ENCODE results near the gene AP3S1. TPM values are rescaled to one million over a fixed set of nuclear protein-coding genes. Genes with fewer than 3 reads are reported as not detected.

Gene AP3S1
- total RNA-seq, 1 experiment from 2014 or later, result 60.8 TPM

DNA sequence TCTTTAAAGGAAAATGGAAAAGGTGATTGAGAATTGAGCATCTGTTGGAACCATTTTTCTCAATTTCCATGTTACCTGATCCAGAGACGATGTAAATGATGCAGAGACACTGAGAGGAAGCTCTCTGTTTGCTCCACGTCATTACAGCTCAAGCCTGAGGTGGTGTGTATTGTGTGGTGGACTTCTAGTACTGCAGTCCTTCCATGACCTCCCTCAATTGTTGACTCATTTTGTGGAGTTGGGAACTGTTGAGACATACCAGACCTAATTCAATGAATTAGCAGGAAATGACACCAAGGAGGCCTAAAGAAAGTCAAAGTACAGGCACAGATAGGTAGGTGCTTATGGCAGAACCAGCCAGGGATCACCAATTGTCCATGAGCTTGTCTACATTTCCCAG is 104.9 kb downstream of the AP3S1 start:
- no peak for DNase-seq (ENCODE audit: low spot score)
- H3K4me3 Mint-ChIP-seq, result no peak overlapping the region
- H3K4me1 Mint-ChIP-seq, result no peaks in the 10 kb centered on the region
- TF ChIP-seq, protein P1, sequence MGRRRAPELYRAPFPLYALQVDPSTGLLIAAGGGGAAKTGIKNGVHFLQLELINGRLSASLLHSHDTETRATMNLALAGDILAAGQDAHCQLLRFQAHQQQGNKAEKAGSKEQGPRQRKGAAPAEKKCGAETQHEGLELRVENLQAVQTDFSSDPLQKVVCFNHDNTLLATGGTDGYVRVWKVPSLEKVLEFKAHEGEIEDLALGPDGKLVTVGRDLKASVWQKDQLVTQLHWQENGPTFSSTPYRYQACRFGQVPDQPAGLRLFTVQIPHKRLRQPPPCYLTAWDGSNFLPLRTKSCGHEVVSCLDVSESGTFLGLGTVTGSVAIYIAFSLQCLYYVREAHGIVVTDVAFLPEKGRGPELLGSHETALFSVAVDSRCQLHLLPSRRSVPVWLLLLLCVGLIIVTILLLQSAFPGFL (CRISPR knock-in tag; IDR thresholded peaks at IDR 0.05; ENCODE audit: borderline replicate concordance), result no peak
- TF ChIP-seq NR2C2 (CRISPR knock-in tag; IDR thresholded peaks at IDR 0.05) (no peak), PRRX2 (CRISPR knock-in tag; IDR thresholded peaks at IDR 0.05) (no peak)
- CTCF ChIA-PET, result interaction anchor here (1.2 kb wide), 1 partner anchor 16 kb away, joined by 3 read pairs; no protein-coding TSS in a partner anchor
- H3K27ac Mint-ChIP-seq, result no peak overlapping the region
- no peak; the same call in 1 of the 2 replicates for ATAC-seq
- H3K36me3 Mint-ChIP-seq, result peaks cover 2% of the 10 kb centered on the region
- H3K27me3 Mint-ChIP-seq (ENCODE audit: low read depth), result no peaks in the 10 kb centered on the region
- peaks cover 10% of the 10 kb centered on the region for H3K9me3 Mint-ChIP-seq
- POLR2A ChIA-PET, result no interaction called here

DNA sequence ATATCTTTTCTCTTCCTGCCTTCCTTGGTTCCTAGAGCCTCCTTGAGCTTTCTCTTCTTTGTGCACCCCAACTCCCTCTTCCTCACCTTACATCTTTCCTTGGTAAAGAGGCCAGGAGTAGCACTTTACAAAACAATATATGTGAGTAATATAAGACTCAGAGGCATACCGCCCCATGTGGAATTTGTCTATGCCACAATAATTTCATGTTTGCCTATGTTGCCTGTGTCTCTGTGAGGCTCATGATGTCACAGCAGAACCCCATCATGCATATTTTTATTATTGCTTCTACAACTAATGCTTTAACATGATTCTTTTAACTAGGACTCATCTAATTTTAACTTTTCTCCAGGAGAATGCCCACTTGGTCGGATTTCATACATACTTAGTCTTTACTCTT is 105.5 kb downstream of the AP3S1 start:
- no peak for ATAC-seq
- ChIA-PET POLR2A (no interaction called here), CTCF (interaction anchor here (1.2 kb wide), 1 partner anchor 16 kb away, joined by 3 read pairs; no protein-coding TSS in a partner anchor)
- no peaks in the 10 kb centered on the region; the same call in 1 of the 2 replicates for H3K4me1 Mint-ChIP-seq
- H3K9me3 Mint-ChIP-seq, result peaks cover 5% of the 10 kb centered on the region
- H3K4me3 Mint-ChIP-seq, result no peak overlapping the region
- TF ChIP-seq, protein P2, sequence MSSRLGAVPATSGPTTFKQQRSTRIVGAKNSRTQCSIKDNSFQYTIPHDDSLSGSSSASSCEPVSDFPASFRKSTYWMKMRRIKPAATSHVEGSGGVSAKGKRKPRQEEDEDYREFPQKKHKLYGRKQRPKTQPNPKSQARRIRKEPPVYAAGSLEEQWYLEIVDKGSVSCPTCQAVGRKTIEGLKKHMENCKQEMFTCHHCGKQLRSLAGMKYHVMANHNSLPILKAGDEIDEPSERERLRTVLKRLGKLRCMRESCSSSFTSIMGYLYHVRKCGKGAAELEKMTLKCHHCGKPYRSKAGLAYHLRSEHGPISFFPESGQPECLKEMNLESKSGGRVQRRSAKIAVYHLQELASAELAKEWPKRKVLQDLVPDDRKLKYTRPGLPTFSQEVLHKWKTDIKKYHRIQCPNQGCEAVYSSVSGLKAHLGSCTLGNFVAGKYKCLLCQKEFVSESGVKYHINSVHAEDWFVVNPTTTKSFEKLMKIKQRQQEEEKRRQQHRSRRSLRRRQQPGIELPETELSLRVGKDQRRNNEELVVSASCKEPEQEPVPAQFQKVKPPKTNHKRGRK (CRISPR knock-in tag; IDR thresholded peaks at IDR 0.05; ENCODE audit: borderline replicate concordance), result no peak
- TF ChIP-seq, protein P3, sequence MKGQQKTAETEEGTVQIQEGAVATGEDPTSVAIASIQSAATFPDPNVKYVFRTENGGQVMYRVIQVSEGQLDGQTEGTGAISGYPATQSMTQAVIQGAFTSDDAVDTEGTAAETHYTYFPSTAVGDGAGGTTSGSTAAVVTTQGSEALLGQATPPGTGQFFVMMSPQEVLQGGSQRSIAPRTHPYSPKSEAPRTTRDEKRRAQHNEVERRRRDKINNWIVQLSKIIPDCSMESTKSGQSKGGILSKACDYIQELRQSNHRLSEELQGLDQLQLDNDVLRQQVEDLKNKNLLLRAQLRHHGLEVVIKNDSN (CRISPR knock-in tag; IDR thresholded peaks at IDR 0.05), result no peak
- TF ChIP-seq JAZF1 (CRISPR knock-in tag; IDR thresholded peaks at IDR 0.05) (no peak), TP53 (CRISPR knock-in tag; IDR thresholded peaks at IDR 0.05) (no peak)
- H3K27me3 Mint-ChIP-seq (ENCODE audit: low read depth), result no peaks in the 10 kb centered on the region
- no peak overlapping the region for H3K27ac Mint-ChIP-seq
- no peak for DNase-seq (ENCODE audit: low spot score)
- peaks cover 2% of the 10 kb centered on the region for H3K36me3 Mint-ChIP-seq

DNA sequence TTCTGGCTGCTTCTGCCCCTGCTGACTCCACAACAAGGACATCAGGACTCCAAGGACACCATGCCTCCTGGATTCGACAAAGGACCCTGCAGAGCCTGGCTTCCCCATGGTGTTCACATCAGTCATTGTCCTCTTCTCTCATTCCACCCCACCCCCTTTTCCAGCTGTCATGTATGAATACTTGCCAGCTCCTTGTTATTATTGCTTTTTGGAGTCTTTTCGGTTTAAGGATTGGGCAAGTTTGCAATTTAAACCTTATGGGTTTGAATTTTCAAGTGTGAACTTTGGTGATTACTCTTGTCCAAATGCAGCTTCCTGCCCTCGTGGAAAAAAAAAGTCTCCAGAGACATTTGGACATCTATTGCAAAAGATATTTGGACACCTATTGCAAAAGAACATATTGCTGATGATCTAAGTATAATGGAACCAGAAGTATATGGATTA is 106.4 kb downstream of the AP3S1 start:
- Mint-ChIP-seq H3K4me3 (no peak overlapping the region), H3K9me3 (no peaks in the 10 kb centered on the region), H3K27me3 (ENCODE audit: low read depth) (no peaks in the 10 kb centered on the region), H3K36me3 (peaks cover under 1% of the 10 kb centered on the region), H3K27ac (no peak overlapping the region), H3K4me1 (peaks cover 7% of the 10 kb centered on the region)
- ChIA-PET CTCF (no interaction called here), POLR2A (no interaction called here)
- DNase-seq (ENCODE audit: low spot score) (no peak), ATAC-seq (no peak)
- TF ChIP-seq ZNF396 (CRISPR knock-in tag; IDR thresholded peaks at IDR 0.05; ENCODE audit: borderline replicate concordance) (no peak), ZNF317 (CRISPR knock-in tag; IDR thresholded peaks at IDR 0.05; ENCODE audit: borderline replicate concordance, low read depth) (no peak), JUN (CRISPR knock-in tag; IDR thresholded peaks at IDR 0.05) (no peak), ATF1 (CRISPR knock-in tag; IDR thresholded peaks at IDR 0.05) (no peak), HMGA2 (CRISPR knock-in tag; IDR thresholded peaks at IDR 0.05) (no peak), RELA (CRISPR knock-in tag; IDR thresholded peaks at IDR 0.05; ENCODE audit: borderline replicate concordance) (no peak)
- TF ChIP-seq, protein P4, sequence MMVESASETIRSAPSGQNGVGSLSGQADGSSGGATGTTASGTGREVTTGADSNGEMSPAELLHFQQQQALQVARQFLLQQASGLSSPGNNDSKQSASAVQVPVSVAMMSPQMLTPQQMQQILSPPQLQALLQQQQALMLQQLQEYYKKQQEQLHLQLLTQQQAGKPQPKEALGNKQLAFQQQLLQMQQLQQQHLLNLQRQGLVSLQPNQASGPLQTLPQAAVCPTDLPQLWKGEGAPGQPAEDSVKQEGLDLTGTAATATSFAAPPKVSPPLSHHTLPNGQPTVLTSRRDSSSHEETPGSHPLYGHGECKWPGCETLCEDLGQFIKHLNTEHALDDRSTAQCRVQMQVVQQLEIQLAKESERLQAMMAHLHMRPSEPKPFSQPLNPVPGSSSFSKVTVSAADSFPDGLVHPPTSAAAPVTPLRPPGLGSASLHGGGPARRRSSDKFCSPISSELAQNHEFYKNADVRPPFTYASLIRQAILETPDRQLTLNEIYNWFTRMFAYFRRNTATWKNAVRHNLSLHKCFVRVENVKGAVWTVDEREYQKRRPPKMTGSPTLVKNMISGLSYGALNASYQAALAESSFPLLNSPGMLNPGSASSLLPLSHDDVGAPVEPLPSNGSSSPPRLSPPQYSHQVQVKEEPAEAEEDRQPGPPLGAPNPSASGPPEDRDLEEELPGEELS (CRISPR knock-in tag; IDR thresholded peaks at IDR 0.05), result no peak
- TF ChIP-seq, protein P5, sequence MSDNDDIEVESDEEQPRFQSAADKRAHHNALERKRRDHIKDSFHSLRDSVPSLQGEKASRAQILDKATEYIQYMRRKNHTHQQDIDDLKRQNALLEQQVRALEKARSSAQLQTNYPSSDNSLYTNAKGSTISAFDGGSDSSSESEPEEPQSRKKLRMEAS (CRISPR knock-in tag; IDR thresholded peaks at IDR 0.05), result no peak
- TF ChIP-seq, protein P6, sequence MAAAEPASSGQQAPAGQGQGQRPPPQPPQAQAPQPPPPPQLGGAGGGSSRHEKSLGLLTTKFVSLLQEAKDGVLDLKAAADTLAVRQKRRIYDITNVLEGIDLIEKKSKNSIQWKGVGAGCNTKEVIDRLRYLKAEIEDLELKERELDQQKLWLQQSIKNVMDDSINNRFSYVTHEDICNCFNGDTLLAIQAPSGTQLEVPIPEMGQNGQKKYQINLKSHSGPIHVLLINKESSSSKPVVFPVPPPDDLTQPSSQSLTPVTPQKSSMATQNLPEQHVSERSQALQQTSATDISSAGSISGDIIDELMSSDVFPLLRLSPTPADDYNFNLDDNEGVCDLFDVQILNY (CRISPR knock-in tag; IDR thresholded peaks at IDR 0.05), result no peak
- TF ChIP-seq, protein P7, sequence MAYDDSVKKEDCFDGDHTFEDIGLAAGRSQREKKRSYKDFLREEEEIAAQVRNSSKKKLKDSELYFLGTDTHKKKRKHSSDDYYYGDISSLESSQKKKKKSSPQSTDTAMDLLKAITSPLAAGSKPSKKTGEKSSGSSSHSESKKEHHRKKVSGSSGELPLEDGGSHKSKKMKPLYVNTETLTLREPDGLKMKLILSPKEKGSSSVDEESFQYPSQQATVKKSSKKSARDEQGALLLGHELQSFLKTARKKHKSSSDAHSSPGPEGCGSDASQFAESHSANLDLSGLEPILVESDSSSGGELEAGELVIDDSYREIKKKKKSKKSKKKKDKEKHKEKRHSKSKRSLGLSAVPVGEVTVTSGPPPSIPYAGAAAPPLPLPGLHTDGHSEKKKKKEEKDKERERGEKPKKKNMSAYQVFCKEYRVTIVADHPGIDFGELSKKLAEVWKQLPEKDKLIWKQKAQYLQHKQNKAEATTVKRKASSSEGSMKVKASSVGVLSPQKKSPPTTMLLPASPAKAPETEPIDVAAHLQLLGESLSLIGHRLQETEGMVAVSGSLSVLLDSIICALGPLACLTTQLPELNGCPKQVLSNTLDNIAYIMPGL (CRISPR knock-in tag; IDR thresholded peaks at IDR 0.05), result no peak
- TF ChIP-seq, protein P8, sequence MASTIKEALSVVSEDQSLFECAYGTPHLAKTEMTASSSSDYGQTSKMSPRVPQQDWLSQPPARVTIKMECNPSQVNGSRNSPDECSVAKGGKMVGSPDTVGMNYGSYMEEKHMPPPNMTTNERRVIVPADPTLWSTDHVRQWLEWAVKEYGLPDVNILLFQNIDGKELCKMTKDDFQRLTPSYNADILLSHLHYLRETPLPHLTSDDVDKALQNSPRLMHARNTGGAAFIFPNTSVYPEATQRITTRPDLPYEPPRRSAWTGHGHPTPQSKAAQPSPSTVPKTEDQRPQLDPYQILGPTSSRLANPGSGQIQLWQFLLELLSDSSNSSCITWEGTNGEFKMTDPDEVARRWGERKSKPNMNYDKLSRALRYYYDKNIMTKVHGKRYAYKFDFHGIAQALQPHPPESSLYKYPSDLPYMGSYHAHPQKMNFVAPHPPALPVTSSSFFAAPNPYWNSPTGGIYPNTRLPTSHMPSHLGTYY (CRISPR knock-in tag; IDR thresholded peaks at IDR 0.05), result no peak
- TF ChIP-seq, protein P9, sequence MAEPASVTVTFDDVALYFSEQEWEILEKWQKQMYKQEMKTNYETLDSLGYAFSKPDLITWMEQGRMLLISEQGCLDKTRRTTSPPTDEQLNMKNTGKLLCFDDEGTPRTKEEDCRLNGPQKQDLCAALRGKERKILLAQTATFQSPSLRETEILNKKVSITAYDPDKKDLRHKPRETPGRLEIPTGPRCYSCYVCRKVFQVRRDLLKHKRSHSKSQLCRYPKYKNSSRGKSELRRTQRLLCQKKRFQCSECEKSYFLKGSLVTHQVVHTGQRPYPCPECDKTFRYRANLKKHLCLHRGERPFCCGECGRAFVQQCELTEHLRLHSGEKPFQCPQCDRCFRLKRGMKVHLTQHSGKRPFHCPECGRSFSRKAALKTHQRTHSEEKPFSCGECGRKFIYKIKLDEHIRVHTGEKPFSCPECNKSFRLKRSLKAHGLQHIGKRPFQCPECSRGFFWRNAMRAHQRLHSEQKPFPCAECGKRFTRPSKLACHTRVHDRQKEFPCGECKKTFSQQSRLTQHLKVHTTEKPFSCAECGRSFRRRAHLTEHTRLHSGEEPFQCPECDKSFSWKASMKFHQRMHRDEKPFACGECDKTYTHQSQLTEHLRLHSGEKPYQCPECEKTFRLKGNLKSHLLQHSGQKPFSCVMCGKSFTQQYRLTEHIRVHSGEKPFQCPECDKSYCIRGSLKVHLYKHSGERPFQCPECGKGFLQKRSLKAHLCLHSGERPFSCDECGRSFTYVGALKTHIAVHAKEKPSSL (CRISPR knock-in tag; conservative IDR thresholded peaks at IDR 0.05), result no peak

Measured in WTC11 (cell line).